Neural cell (in vitro differentiated cells): Measurements from ENCODE around the gene RANBP9. TPM values are rescaled to one million over a fixed set of nuclear protein-coding genes. Genes with fewer than 3 reads are reported as not detected.

ENCODE experiments used
- H2AFZ ChIP-seq: fragments of 200-600, 300-800 bp; sonication (generic), shearing (Covaris generic); 2 replicates; pipeline ENCODE4 v1.6.0; 2014; ENCODE audit warnings: low read depth, mild to moderate bottlenecking, antibody characterized with exemption, low read length, moderate library complexity
- H3F3A ChIP-seq: fragments of 200-600 bp; shearing (Covaris generic); 2 replicates; pipeline ENCODE4 v1.6.1; 2016; ENCODE audit warnings: mild to moderate bottlenecking, moderate library complexity, mixed read lengths, antibody characterized with exemption, low read length; ENCODE audit not compliant: insufficient read depth, poor library complexity, severe bottlenecking
- H3K27ac ChIP-seq: fragments of 200-600, 300-800 bp; sonication (generic), shearing (Covaris generic); 2 replicates; pipeline ENCODE4 v1.5.1; 2014; ENCODE audit warnings: mild to moderate bottlenecking, low read length, moderate library complexity
- H3K27me3 ChIP-seq: fragments of 300-800, 200-600 bp; sonication (generic), shearing (Covaris generic); 2 replicates; pipeline ENCODE4 v1.6.0; 2014; ENCODE audit warnings: mild to moderate bottlenecking, low read depth, low read length, moderate library complexity; ENCODE audit not compliant: insufficient read depth
- H3K36me3 ChIP-seq: fragments of 300-800, 200-600 bp; sonication (generic), shearing (Covaris generic); 2 replicates; pipeline ENCODE4 v1.5.1; 2014; ENCODE audit warnings: mild to moderate bottlenecking, antibody characterized with exemption, low read length, moderate library complexity; ENCODE audit not compliant: insufficient read depth
- H3K4me2 ChIP-seq: fragments of 300-800, 200-600 bp; sonication (generic), shearing (Covaris generic); 2 replicates; pipeline ENCODE4 v1.6.0; 2014; ENCODE audit warnings: mild to moderate bottlenecking, low read length
- H3K4me3 ChIP-seq: fragments of 300-800, 200-600 bp; sonication (generic), shearing (Covaris generic); 2 replicates; pipeline ENCODE4 v1.5.1; 2014; ENCODE audit warnings: mild to moderate bottlenecking, low read length, moderate library complexity
- H3K79me2 ChIP-seq: fragments of 200-600 bp; shearing (Covaris generic); replicated peaks from 2 replicates; pipeline ENCODE4 v1.6.0; 2014; ENCODE audit warnings: mild to moderate bottlenecking, low read length, moderate library complexity; ENCODE audit not compliant: insufficient read depth
- H3K9ac ChIP-seq: fragments of 300-800, 200-600 bp; sonication (generic), shearing (Covaris generic); 2 replicates; pipeline ENCODE4 v1.6.1; 2016; ENCODE audit warnings: mild to moderate bottlenecking, low read length, mixed read lengths
- H3K9me2 ChIP-seq: fragments of 200-600 bp; shearing (Covaris generic); 2 replicates; pipeline ENCODE4 v1.6.1; 2016; ENCODE audit warnings: mild to moderate bottlenecking, low read length, mixed read lengths; ENCODE audit not compliant: insufficient read depth
- H3K9me3 ChIP-seq: fragments of 200-600, 300-800 bp; sonication (generic), shearing (Covaris generic); 2 replicates; pipeline ENCODE4 v1.6.1; 2016; ENCODE audit warnings: mild to moderate bottlenecking, mixed run types, low read length, moderate library complexity, mixed read lengths
- H4K20me1 ChIP-seq: fragments of 200-600 bp; shearing (Covaris generic); 2 replicates; pipeline ENCODE4 v1.6.1; 2016; ENCODE audit warnings: mild to moderate bottlenecking, mixed run types; ENCODE audit not compliant: insufficient read depth
- CTCF ChIP-seq: fragments of 450-650 bp; IDR thresholded peaks from 2 replicates; pipeline ENCODE4 v1.5.1; 2014; ENCODE audit warnings: antibody characterized with exemption, mild to moderate bottlenecking, moderate library complexity; ENCODE audit not compliant: poor library complexity, severe bottlenecking
- EP300 ChIP-seq: fragments of 450-650 bp; conservative IDR thresholded peaks from 2 replicates; pipeline ENCODE4 v1.6.1; 2014; ENCODE audit warnings: antibody characterized with exemption, mild to moderate bottlenecking, moderate library complexity; ENCODE audit not compliant: poor library complexity, severe bottlenecking
- EZH2 ChIP-seq: fragments of 200-600, 300-800 bp; shearing (Covaris generic), sonication (generic); IDR thresholded peaks from 2 replicates; pipeline ENCODE4 v1.6.1; 2014; ENCODE audit warnings: antibody characterized with exemption, low read length, borderline replicate concordance, mild to moderate bottlenecking; ENCODE audit not compliant: insufficient read depth, poor library complexity, severe bottlenecking
- MXI1 ChIP-seq: fragments of 450-650 bp; conservative IDR thresholded peaks from 2 replicates; pipeline ENCODE4 v1.6.1; 2014; ENCODE audit warnings: antibody characterized with exemption, mild to moderate bottlenecking; ENCODE audit not compliant: poor library complexity, severe bottlenecking
- POLR2AphosphoS5 ChIP-seq: IDR thresholded peaks from 2 replicates; pipeline ENCODE4 v1.6.1; 2012
- RAD21 ChIP-seq: fragments of 450-650 bp; conservative IDR thresholded peaks from 2 replicates; pipeline ENCODE4 v1.6.1; 2014; ENCODE audit warnings: antibody characterized with exemption, mild to moderate bottlenecking, moderate library complexity
- REST ChIP-seq: IDR thresholded peaks from 2 replicates; pipeline ENCODE4 v1.6.1; 2012; ENCODE audit warnings: borderline replicate concordance
- SMC3 ChIP-seq: fragments of 450-650 bp; conservative IDR thresholded peaks from 2 replicates; pipeline ENCODE4 v1.6.1; 2014; ENCODE audit warnings: antibody characterized with exemption, mild to moderate bottlenecking, moderate library complexity; ENCODE audit not compliant: poor library complexity
- TAF1 ChIP-seq: IDR thresholded peaks from 2 replicates; pipeline ENCODE4 v1.6.1; 2012; ENCODE audit warnings: low read depth
- polyA plus RNA-seq: library from polyadenylated mRNA; depleted of rRNA; stranded (reverse); fragments of >200 nt; gene quantifications from 2 replicates; pipeline ENCODE4 v1.2.3, GENCODE V29; 2014

The RANBP9 gene
- polyA plus RNA-seq, 1 donor from 2014 or later: 52.2 TPM

GRCh38 chr6:13689511-13690256 lies 22.0 kb downstream of the RANBP9 start:
- no peak overlapping the region for H3K9ac ChIP-seq
- no peaks in the 10 kb centered on the region for H3F3A ChIP-seq
- H3K79me2 ChIP-seq: peaks cover 32% of the 10 kb centered on the region
- no peak overlapping the region for H2AFZ ChIP-seq
- H4K20me1 ChIP-seq: no peaks in the 10 kb centered on the region
- no peak overlapping the region for H3K4me3 ChIP-seq
- H3K4me2 ChIP-seq: no peak overlapping the region
- no peaks in the 10 kb centered on the region for H3K27me3 ChIP-seq
- H3K36me3 ChIP-seq: peaks cover 5% of the 10 kb centered on the region
- no peaks in the 10 kb centered on the region for H3K9me2 ChIP-seq
- no peak for TF ChIP-seq EZH2
- TF ChIP-seq TAF1: no peak
- no peak for TF ChIP-seq REST
- no peak for TF ChIP-seq MXI1
- TF ChIP-seq RAD21: no peak
- TF ChIP-seq EP300: no peak
- TF ChIP-seq POLR2AphosphoS5: no peak
- no peak for TF ChIP-seq SMC3
- no peak for TF ChIP-seq CTCF
- no peak overlapping the region for H3K27ac ChIP-seq
- no peaks in the 10 kb centered on the region for H3K9me3 ChIP-seq

- Histone ChIP-seq H3K9me2 (no peaks in the 10 kb centered on the region), H3K36me3 (peaks cover 5% of the 10 kb centered on the region), H2AFZ (no peak overlapping the region), H3K9me3 (no peaks in the 10 kb centered on the region), H3F3A (no peaks in the 10 kb centered on the region), H3K27ac (no peak overlapping the region), H4K20me1 (no peaks in the 10 kb centered on the region), H3K79me2 (peaks cover 37% of the 10 kb centered on the region), H3K4me2 (no peak overlapping the region), H3K9ac (no peak overlapping the region), H3K4me3 (no peak overlapping the region), H3K27me3 (no peaks in the 10 kb centered on the region)
- no peak for TF ChIP-seq CTCF
These were observed 22.9 kb downstream of the RANBP9 start for GRCh38 chr6:13688692-13689196.
